Measurements from ENCODE around the gene ADPRS.

ADPRS gene

DNA sequence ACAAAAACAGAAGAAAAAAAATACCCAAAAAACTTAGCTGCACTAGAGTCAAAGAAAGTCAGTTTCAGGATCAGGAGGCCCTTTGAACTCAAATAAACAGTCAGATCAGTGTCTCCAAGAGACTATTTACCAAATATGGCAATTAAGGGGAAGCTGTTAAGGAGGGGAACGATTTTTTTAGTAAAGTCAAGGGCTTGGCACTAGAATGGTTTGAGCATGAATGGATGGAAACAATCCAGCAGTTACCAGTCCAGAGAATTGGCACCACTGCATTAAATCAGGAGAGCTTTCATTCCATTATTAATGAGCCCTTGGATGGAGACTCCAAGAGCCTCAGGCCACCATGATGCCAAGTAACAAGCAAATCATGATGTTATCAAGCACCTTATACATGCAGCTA lies 53.4 kb downstream of the ADPRS start:
- Histone ChIP-seq H3K27ac (ENCODE audit: low read length) (no peak overlapping the region), H3K4me2 (ENCODE audit: insufficient read depth, low read length) (no peak overlapping the region), H3K27me3 (ENCODE audit: insufficient read depth, low read length, poor library complexity) (no peaks in the 10 kb centered on the region), H3K9me3 (ENCODE audit: insufficient read depth, low read length, severe bottlenecking) (no peaks in the 10 kb centered on the region), H3K4me3 (ENCODE audit: low read depth in 1 of 2, low read length in 2 of 2) (no peak overlapping the region), H2AFZ (ENCODE audit: low read depth, low read length) (no peak overlapping the region), H3K4me1 (ENCODE audit: insufficient read depth, low read length) (peaks cover under 1% of the 10 kb centered on the region; the same call in 1 of the 2 replicates), H3K36me3 (ENCODE audit: insufficient read depth, low read length) (peaks cover 38% of the 10 kb centered on the region), H3K79me2 (ENCODE audit: insufficient read depth, low read length) (peaks cover 56% of the 10 kb centered on the region), H4K20me1 (ENCODE audit: insufficient read depth, low read length) (peaks cover 17% of the 10 kb centered on the region), H3K9ac (ENCODE audit: low read depth, low read length) (no peak overlapping the region)
- no peak for DNase-seq
- ATAC-seq (ENCODE audit: insufficient read depth, low read depth) = no peak
- no peak for TF ChIP-seq EZH2 (IDR thresholded peaks at IDR 0.05; ENCODE audit: borderline replicate concordance, low read depth, low read length, severe bottlenecking)
- TF ChIP-seq, protein P1, sequence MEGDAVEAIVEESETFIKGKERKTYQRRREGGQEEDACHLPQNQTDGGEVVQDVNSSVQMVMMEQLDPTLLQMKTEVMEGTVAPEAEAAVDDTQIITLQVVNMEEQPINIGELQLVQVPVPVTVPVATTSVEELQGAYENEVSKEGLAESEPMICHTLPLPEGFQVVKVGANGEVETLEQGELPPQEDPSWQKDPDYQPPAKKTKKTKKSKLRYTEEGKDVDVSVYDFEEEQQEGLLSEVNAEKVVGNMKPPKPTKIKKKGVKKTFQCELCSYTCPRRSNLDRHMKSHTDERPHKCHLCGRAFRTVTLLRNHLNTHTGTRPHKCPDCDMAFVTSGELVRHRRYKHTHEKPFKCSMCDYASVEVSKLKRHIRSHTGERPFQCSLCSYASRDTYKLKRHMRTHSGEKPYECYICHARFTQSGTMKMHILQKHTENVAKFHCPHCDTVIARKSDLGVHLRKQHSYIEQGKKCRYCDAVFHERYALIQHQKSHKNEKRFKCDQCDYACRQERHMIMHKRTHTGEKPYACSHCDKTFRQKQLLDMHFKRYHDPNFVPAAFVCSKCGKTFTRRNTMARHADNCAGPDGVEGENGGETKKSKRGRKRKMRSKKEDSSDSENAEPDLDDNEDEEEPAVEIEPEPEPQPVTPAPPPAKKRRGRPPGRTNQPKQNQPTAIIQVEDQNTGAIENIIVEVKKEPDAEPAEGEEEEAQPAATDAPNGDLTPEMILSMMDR (IDR thresholded peaks at IDR 0.05; ENCODE audit: borderline replicate concordance, extremely low read depth, low read length, poor library complexity, severe bottlenecking) = no peak

DNA sequence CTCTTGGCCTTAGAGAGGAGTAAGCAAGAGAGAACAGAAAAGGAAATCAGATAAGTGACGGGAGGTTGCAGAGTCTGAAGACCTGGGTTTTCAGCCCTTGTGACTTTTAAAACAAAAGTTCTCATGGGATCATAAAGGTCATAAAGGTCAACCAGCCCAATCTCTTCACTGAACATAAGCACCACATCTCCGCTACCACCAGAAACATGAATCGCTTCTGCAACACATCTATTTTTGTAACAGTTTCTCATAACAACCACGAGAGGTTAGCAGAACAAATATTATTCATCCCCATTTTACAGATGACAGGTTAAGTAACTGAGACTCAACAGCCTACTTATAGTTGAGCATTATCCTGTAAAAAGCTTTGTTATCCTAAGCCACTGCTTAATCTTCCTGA lies 54.7 kb downstream of the ADPRS start:
- Histone ChIP-seq H3K79me2 (ENCODE audit: insufficient read depth, low read length) (peaks cover 69% of the 10 kb centered on the region), H3K4me2 (ENCODE audit: insufficient read depth, low read length) (no peak overlapping the region), H3K4me3 (ENCODE audit: low read depth in 1 of 2, low read length in 2 of 2) (no peak overlapping the region), H3K36me3 (ENCODE audit: insufficient read depth, low read length) (peaks cover 31% of the 10 kb centered on the region), H2AFZ (ENCODE audit: low read depth, low read length) (no peak overlapping the region), H3K27ac (ENCODE audit: low read length) (no peak overlapping the region), H3K4me1 (ENCODE audit: insufficient read depth, low read length) (peaks cover 14% of the 10 kb centered on the region), H3K27me3 (ENCODE audit: insufficient read depth, low read length, poor library complexity) (no peaks in the 10 kb centered on the region), H4K20me1 (ENCODE audit: insufficient read depth, low read length) (peaks cover 17% of the 10 kb centered on the region), H3K9ac (ENCODE audit: low read depth, low read length) (no peak overlapping the region), H3K9me3 (ENCODE audit: insufficient read depth, low read length, severe bottlenecking) (no peaks in the 10 kb centered on the region)
- TF ChIP-seq, protein P1 (IDR thresholded peaks at IDR 0.05; ENCODE audit: borderline replicate concordance, extremely low read depth, low read length, poor library complexity, severe bottlenecking) = no peak
- no peak for DNase-seq
- ATAC-seq (ENCODE audit: insufficient read depth, low read depth) = no peak

Data from DND-41 (cell line).